ENCODE measurements around the gene MTA1. TPM values are rescaled to one million over a fixed set of nuclear protein-coding genes. Genes with fewer than 3 reads are reported as not detected.

MTA1 gene
- polyA plus RNA-seq, 2 of the 4 experiments (the other 2 are of a cell fraction): 46.8 to 86.7 TPM

DNA sequence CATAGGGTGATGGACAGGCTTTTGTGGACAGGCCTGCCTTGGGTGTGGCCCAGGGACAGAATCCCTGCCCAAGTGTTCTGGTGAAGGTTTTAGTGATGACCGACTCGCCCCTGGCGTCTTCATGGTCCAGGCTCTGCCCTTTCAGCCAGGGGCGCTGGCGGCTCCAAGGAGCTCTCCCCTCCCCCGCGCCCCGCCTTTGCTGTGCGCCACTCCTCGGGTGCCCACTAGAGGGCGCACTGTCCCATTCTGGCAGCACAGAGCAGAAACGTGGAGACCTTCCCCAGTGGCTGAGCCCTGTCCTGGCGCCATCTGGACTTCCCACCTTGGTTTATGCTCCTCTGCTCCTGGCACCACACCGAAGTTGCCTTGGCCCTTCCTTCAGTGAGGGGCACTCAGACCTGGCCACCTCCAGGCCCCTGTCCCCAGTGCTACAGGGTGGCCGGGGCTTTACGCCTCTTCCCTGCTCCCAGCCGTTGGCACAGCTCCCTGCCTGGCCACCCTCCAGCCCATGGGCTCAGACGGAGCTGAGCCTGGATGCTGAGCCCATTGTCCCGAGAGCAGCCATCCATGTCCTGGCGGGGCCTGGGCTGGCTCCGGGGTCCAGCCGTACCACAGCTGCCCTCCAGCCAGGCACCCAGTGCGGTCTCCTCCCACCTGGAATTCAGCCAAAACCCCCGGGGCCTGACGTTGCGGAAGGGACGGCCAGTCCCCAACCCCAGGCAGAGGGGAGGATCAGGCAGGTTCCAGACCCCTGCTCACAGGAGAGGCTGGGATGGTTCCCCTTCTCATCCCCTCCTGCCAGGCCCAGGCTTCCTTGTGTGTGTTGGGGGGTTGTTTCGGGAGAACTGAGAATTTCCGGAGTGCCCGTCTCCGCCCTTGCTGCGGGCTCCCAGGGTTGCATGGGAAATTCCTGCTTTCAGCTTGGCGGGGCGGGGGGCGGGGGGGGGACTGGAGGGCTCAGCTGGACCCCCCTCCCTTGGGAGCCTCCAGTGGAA is 61.5 kb downstream of the MTA1 start (continued):
- TF ChIP-seq ZC3H11A (IDR thresholded peaks at IDR 0.05): no peak
- peak; percentile 72 for TF ChIP-seq RAD21 (conservative IDR thresholded peaks at IDR 0.05 in 1 of 2, IDR thresholded peaks at IDR 0.05 in 1 of 2)
- peak; percentile 68 for TF ChIP-seq CHD2 (IDR thresholded peaks at IDR 0.05; ENCODE audit: low read length, partially characterized antibody)
- no peak for TF ChIP-seq EP300 (IDR thresholded peaks at IDR 0.05)
- TF ChIP-seq RCOR1 (IDR thresholded peaks at IDR 0.05; ENCODE audit: low read depth, low read length): no peak
- no peak for TF ChIP-seq HEYL (CRISPR knock-in tag; IDR thresholded peaks at IDR 0.05)
- TF ChIP-seq CBX8 (IDR thresholded peaks at IDR 0.05): no peak
- TF ChIP-seq RARB (CRISPR knock-in tag; IDR thresholded peaks at IDR 0.05): no peak; the same call in 1 of the 2 replicates
- TF ChIP-seq, protein P1, sequence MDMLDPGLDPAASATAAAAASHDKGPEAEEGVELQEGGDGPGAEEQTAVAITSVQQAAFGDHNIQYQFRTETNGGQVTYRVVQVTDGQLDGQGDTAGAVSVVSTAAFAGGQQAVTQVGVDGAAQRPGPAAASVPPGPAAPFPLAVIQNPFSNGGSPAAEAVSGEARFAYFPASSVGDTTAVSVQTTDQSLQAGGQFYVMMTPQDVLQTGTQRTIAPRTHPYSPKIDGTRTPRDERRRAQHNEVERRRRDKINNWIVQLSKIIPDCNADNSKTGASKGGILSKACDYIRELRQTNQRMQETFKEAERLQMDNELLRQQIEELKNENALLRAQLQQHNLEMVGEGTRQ (IDR thresholded peaks at IDR 0.05): no peak
- TF ChIP-seq, protein P2, sequence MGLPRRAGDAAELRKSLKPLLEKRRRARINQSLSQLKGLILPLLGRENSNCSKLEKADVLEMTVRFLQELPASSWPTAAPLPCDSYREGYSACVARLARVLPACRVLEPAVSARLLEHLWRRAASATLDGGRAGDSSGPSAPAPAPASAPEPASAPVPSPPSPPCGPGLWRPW (IDR thresholded peaks at IDR 0.05): no peak
- TF ChIP-seq MYC (IDR thresholded peaks at IDR 0.05; ENCODE audit: borderline replicate concordance, low read length): peak; percentile 87
- TF ChIP-seq FOXS1 (CRISPR knock-in tag; IDR thresholded peaks at IDR 0.05): no peak
- TF ChIP-seq MAZ (IDR thresholded peaks at IDR 0.05; ENCODE audit: borderline replicate concordance, low read depth, low read length): peak; percentile 26; the same call in 1 of the 2 replicates
- TF ChIP-seq NR3C1 (IDR thresholded peaks at IDR 0.05): no peak
- TF ChIP-seq KDM1A (IDR thresholded peaks at IDR 0.05; ENCODE audit: low read depth): no peak
- TF ChIP-seq SREBF2 (IDR thresholded peaks at IDR 0.05): no peak
- peak; percentile 73 for TF ChIP-seq FOSB (CRISPR knock-in tag; IDR thresholded peaks at IDR 0.05)
- TF ChIP-seq ZFP36 (IDR thresholded peaks at IDR 0.05; ENCODE audit: borderline replicate concordance, partially characterized antibody): no peak
- no peak for TF ChIP-seq JUNB (IDR thresholded peaks at IDR 0.05)
- TF ChIP-seq ZNF302 (CRISPR knock-in tag; IDR thresholded peaks at IDR 0.05): 0 out of 2 replicates have a peak, but pooled peaks have one; percentile 16
- TF ChIP-seq, protein P3, sequence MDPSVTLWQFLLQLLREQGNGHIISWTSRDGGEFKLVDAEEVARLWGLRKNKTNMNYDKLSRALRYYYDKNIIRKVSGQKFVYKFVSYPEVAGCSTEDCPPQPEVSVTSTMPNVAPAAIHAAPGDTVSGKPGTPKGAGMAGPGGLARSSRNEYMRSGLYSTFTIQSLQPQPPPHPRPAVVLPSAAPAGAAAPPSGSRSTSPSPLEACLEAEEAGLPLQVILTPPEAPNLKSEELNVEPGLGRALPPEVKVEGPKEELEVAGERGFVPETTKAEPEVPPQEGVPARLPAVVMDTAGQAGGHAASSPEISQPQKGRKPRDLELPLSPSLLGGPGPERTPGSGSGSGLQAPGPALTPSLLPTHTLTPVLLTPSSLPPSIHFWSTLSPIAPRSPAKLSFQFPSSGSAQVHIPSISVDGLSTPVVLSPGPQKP (IDR thresholded peaks at IDR 0.05; ENCODE audit: low read depth, low read length): no peak
- TF ChIP-seq EHMT2 (IDR thresholded peaks at IDR 0.05; ENCODE audit: low read depth): no peak
- peak; percentile 76 for TF ChIP-seq SMC3 (IDR thresholded peaks at IDR 0.05)
- no peak for TF ChIP-seq MAFK (IDR thresholded peaks at IDR 0.05; ENCODE audit: partially characterized antibody)
- TF ChIP-seq, protein P4, sequence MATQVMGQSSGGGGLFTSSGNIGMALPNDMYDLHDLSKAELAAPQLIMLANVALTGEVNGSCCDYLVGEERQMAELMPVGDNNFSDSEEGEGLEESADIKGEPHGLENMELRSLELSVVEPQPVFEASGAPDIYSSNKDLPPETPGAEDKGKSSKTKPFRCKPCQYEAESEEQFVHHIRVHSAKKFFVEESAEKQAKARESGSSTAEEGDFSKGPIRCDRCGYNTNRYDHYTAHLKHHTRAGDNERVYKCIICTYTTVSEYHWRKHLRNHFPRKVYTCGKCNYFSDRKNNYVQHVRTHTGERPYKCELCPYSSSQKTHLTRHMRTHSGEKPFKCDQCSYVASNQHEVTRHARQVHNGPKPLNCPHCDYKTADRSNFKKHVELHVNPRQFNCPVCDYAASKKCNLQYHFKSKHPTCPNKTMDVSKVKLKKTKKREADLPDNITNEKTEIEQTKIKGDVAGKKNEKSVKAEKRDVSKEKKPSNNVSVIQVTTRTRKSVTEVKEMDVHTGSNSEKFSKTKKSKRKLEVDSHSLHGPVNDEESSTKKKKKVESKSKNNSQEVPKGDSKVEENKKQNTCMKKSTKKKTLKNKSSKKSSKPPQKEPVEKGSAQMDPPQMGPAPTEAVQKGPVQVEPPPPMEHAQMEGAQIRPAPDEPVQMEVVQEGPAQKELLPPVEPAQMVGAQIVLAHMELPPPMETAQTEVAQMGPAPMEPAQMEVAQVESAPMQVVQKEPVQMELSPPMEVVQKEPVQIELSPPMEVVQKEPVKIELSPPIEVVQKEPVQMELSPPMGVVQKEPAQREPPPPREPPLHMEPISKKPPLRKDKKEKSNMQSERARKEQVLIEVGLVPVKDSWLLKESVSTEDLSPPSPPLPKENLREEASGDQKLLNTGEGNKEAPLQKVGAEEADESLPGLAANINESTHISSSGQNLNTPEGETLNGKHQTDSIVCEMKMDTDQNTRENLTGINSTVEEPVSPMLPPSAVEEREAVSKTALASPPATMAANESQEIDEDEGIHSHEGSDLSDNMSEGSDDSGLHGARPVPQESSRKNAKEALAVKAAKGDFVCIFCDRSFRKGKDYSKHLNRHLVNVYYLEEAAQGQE (IDR thresholded peaks at IDR 0.05): peak; percentile 33; the same call in 1 of the 2 replicates
